Adrenal gland (tissue), 12 donors: ENCODE data around the gene ERICH6B. TPM values are rescaled to one million over a fixed set of nuclear protein-coding genes. Genes with fewer than 3 reads are reported as not detected.

Experiments
- DNase-seq, 7 donors: peaks; one replicate each; pipeline ENCODE4 v3.0.0-alpha.2; 2019 to 2020
- H3K27ac ChIP-seq, 5 donors: fragments of 200-600 bp; sonication (generic) in 4 of 5; 1 replicate in 3 of 5; 2 replicates in 2 of 5; pipeline versions ENCODE4 v1.5.1 to v1.8.0; 2016 to 2020; ENCODE audit warnings: mild to moderate bottlenecking in 1 of 5
- H3K27me3 ChIP-seq: fragments of 200-600 bp; 2 replicates; pipeline ENCODE4 v1.8.0; 2021
- H3K36me3 ChIP-seq, 2 donors: fragments of 200-600 bp; replicated peaks in 1 of 2; 1 replicate in 1 of 2; 2 replicates in 1 of 2; pipeline versions ENCODE4 v1.5.1 to v1.8.0; 2018 to 2022
- H3K4me1 ChIP-seq, 2 donors: fragments of 200-600 bp; replicated peaks in 1 of 2; 1 replicate in 1 of 2; 2 replicates in 1 of 2; pipeline versions ENCODE4 v1.5.1 to v1.8.0; 2018 to 2021
- H3K4me3 ChIP-seq, 4 donors: fragments of 200-600 bp; sonication (generic) in 3 of 4; one replicate each; pipeline ENCODE4 v1.5.1; 2016 to 2018
- H3K9me3 ChIP-seq, 3 donors: fragments of 200-600 bp; sonication (generic) in 1 of 3; replicated peaks in 1 of 3; 1 replicate in 2 of 3; 2 replicates in 1 of 3; pipeline versions ENCODE4 v1.5.1 to v1.8.0; 2016 to 2021
- CTCF ChIP-seq, 6 experiments: fragments of 450-650 bp in 4 of 6; fragments of 200-600 bp in 2 of 6; sonication (generic) in 1 of 6; IDR thresholded peaks; 1 replicate in 5 of 6; 2 replicates in 1 of 6; pipeline versions ENCODE4 v1.5.1 to v1.8.0; 2016 to 2021; ENCODE audit warnings: antibody characterized with exemption in 6 of 6, mild to moderate bottlenecking in 2 of 6, moderate library complexity in 1 of 6
- POLR2A ChIP-seq, 2 donors: fragments of 450-650 bp; IDR thresholded peaks; one replicate each; pipeline ENCODE4 v1.6.1; 2017; ENCODE audit warnings: antibody characterized with exemption in 2 of 2, mild to moderate bottlenecking in 2 of 2, moderate library complexity in 1 of 2
- WGBS, 4 donors: extraction: QIAGEN DNeasy Blood & Tissue Kit in 2 of 4; methylation state at CpG; one replicate each; pipeline versions ENCODE4 v1.1.5 to v1.1.7; 2013 to 2017; 5-methylcytosine and 5-hydroxymethylcytosine counted together
- intact Hi-C, 2 donors: fragments of 100-400 bp; cut with DNase I; formaldehyde crosslinking; loops; one replicate each; pipeline versions ENCODE4 v1.14.1 to v1.15.0; 2022 to 2023
- polyA plus RNA-seq, 3 donors: library from polyadenylated mRNA; stranded (reverse); fragments of 200-250 nt in 2 of 3; fragments of 350-450 nt in 1 of 3; fragmentation: Illumina TruSeq in 1 of 3; extraction: RNeasy Lipid Tissue Mini Kit (QIAGEN cat#74804) in 1 of 3; gene quantifications; one replicate each; pipeline ENCODE4 v1.2.3, GENCODE V29; 2013 to 2014
- total RNA-seq, 9 donors: library from RNA; depleted of rRNA in 4 of 9; stranded (reverse); fragments of >200 nt in 4 of 9; fragments of 120-200 nt in 1 of 9; fragmentation: NEBNext Ultra II Directional in 1 of 9; extraction: Animal tissue kit (Norgen Biotek cat#: 25700) in 1 of 9; gene quantifications; one replicate each; pipeline versions ENCODE4 v1.1.0 to v1.2.4, GENCODE V29; 2013 to 2023
- donor health status: healthy with polysubstance abuse.
- donor health status: Bipolar disorder and iron deficiency.
- donor health status: DM: yes; HTN: yes; CAD: no.
- donor health status: DM: no; HTN: no; CAD: no.
- donor health status: DM: no; HTN: no; CAD: no.
- donor health status: DM: yes; HTN: yes; CAD: no.

Gene ERICH6B
- total and polyA plus RNA-seq, 12 donors = 0.06 TPM; not detected in 11

GRCh38 chr13:45598597-45598996 lies 16.9 kb downstream of the ERICH6B start:
- no peaks in the 10 kb centered on the region for H3K36me3 ChIP-seq
- no peak overlapping the region for H3K4me3 ChIP-seq
- H3K27ac ChIP-seq = no peak overlapping the region
- no peaks in the 10 kb centered on the region for H3K4me1 ChIP-seq
- TF ChIP-seq POLR2A (IDR thresholded peaks at IDR 0.05) = no peak
- TF ChIP-seq CTCF (IDR thresholded peaks at IDR 0.05) = no peak
- intact Hi-C loops = no loop called here
- WGBS, 4 donors = 86 to 100% (median 94%) methylated on average over 1 to 4 of the region's 4 CpGs
- peaks cover 4% of the 10 kb centered on the region for H3K27me3 ChIP-seq
- peak in 1 of 7 donors; percentile 5 for DNase-seq
- H3K9me3 ChIP-seq = no peaks in the 10 kb centered on the region

GRCh38 chr13:45596800-45597475 lies 18.6 kb downstream of the ERICH6B start:
- Histone ChIP-seq H3K27ac (no peak overlapping the region), H3K9me3 (no peaks in the 10 kb centered on the region), H3K27me3 (peaks cover 4% of the 10 kb centered on the region), H3K36me3 (no peaks in the 10 kb centered on the region), H3K4me3 (no peak overlapping the region), H3K4me1 (no peaks in the 10 kb centered on the region)
- 59 to 71% (median 63%) methylated on average over 2 of the region's 2 CpGs for WGBS, 4 donors
- TF ChIP-seq POLR2A (IDR thresholded peaks at IDR 0.05) (no peak), CTCF (IDR thresholded peaks at IDR 0.05) (no peak)
- intact Hi-C loops = no loop called here
- no peak for DNase-seq

GRCh38 chr13:45595965-45596364 lies 19.6 kb downstream of the ERICH6B start:
- no peaks in the 10 kb centered on the region for H3K36me3 ChIP-seq
- TF ChIP-seq POLR2A (IDR thresholded peaks at IDR 0.05) = no peak
- no peak for TF ChIP-seq CTCF (IDR thresholded peaks at IDR 0.05)
- no peak for DNase-seq
- H3K27ac ChIP-seq = no peak overlapping the region
- no peaks in the 10 kb centered on the region for H3K9me3 ChIP-seq
- H3K4me3 ChIP-seq = no peak overlapping the region
- peaks cover 4% of the 10 kb centered on the region for H3K27me3 ChIP-seq
- no peaks in the 10 kb centered on the region for H3K4me1 ChIP-seq
- WGBS, 4 donors = 43 to 55% (median 50%) methylated on average over 2 of the region's 2 CpGs
- intact Hi-C loops = no loop called here

GRCh38 chr13:45594764-45595163 lies 20.8 kb downstream of the ERICH6B start:
- Histone ChIP-seq H3K4me3 (no peak overlapping the region), H3K4me1 (no peaks in the 10 kb centered on the region), H3K9me3 (no peaks in the 10 kb centered on the region), H3K36me3 (no peaks in the 10 kb centered on the region), H3K27me3 (no peaks in the 10 kb centered on the region), H3K27ac (no peak overlapping the region)
- WGBS, 4 donors = 32 to 54% (median 41%) methylated on average over 3 of the region's 3 CpGs
- no peak for TF ChIP-seq CTCF (IDR thresholded peaks at IDR 0.05)
- no peak for TF ChIP-seq POLR2A (IDR thresholded peaks at IDR 0.05)
- no peak for DNase-seq
- intact Hi-C loops = no loop called here
